Measurements from ENCODE around the gene TMEM134.
A peak's percentile ranks its signal among the peaks of the same experiment; 100 is the strongest.

TMEM134 gene

GRCh38 chr11:67420147-67420645 lies 48.9 kb downstream of the TMEM134 start:
- peaks cover 14 to 18% of the 10 kb centered on the region in 2 donors for H3K4me1 ChIP-seq (ENCODE audit: control insufficient read depth in 2 of 2, insufficient read depth in 2 of 2, low read length in 2 of 2)
- peak overlapping the region; percentile 94 to 95 for H3K27ac ChIP-seq (ENCODE audit: low read depth in 2 of 2, low read length in 2 of 2)

DNA sequence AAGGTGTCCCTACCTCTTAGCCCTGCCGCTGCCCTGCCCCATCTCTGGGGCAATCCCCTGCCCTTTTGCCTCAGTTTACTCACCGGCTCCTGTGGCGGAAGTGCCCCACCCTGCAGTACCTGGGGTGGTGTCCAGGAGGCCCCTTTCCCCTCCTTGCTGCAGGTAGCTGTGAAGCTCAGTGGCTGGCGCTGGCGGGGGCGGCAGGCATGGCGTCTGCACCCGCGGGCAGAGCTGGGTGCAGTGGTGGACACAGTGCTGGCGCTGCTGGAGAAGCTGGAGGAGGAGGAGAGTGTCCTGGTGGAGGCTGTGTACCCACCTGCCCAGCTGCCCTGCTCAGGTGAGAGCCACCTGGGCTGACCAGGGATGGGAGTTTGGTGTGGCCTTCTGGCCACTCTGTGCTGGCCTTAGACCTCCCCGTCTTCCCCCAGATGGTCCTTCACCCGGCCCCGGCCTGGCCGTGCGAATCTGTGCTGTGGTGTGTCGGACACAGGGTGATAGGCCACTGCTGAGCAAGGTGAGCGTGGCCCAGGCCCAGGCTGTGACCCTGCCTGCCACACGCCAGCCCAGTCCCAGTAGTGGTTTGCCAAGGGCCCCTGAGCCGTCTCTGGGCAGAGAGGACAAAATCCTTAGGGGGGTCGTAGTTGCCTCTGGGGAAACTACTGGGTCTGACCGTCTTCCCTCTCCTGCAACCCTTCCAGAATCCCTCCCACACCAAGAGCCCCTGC lies 49.6 kb downstream of the TMEM134 start:
- Histone ChIP-seq H3K27me3 (ENCODE audit: control insufficient read depth in 2 of 2, insufficient read depth in 2 of 2, low read length in 2 of 2) (no peaks in the 10 kb centered on the region), H3K4me1 (ENCODE audit: control insufficient read depth in 2 of 2, insufficient read depth in 2 of 2, low read length in 2 of 2) (peaks cover 17 to 21% of the 10 kb centered on the region in 2 donors), H3K27ac (ENCODE audit: low read depth in 2 of 2, low read length in 2 of 2) (no peak overlapping the region), H3K36me3 (ENCODE audit: control insufficient read depth in 2 of 2, insufficient read depth in 2 of 2, low read length in 2 of 2) (no peaks in the 10 kb centered on the region), H3K9me3 (ENCODE audit: control insufficient read depth in 2 of 2, low read length in 2 of 2) (no peaks in the 10 kb centered on the region), H3K4me3 (ENCODE audit: low read length in 2 of 2) (no peak overlapping the region), H3K9ac (ENCODE audit: low read depth in 1 of 2, low read length in 2 of 2) (no peak overlapping the region)

More at GRCh38 chr11:67420147-67420645, 48.9 kb downstream of the TMEM134 start:
- Histone ChIP-seq H3K4me3 (ENCODE audit: low read length in 2 of 2) (peak overlapping the region; percentile 55 to 78), H3K9me3 (ENCODE audit: control insufficient read depth in 2 of 2, low read length in 2 of 2) (no peaks in the 10 kb centered on the region), H3K27me3 (ENCODE audit: control insufficient read depth in 2 of 2, insufficient read depth in 2 of 2, low read length in 2 of 2) (no peaks in the 10 kb centered on the region), H3K36me3 (ENCODE audit: control insufficient read depth in 2 of 2, insufficient read depth in 2 of 2, low read length in 2 of 2) (no peaks in the 10 kb centered on the region), H3K9ac (ENCODE audit: low read depth in 1 of 2, low read length in 2 of 2) (peak overlapping the region; percentile 60 to 84)

DNA sequence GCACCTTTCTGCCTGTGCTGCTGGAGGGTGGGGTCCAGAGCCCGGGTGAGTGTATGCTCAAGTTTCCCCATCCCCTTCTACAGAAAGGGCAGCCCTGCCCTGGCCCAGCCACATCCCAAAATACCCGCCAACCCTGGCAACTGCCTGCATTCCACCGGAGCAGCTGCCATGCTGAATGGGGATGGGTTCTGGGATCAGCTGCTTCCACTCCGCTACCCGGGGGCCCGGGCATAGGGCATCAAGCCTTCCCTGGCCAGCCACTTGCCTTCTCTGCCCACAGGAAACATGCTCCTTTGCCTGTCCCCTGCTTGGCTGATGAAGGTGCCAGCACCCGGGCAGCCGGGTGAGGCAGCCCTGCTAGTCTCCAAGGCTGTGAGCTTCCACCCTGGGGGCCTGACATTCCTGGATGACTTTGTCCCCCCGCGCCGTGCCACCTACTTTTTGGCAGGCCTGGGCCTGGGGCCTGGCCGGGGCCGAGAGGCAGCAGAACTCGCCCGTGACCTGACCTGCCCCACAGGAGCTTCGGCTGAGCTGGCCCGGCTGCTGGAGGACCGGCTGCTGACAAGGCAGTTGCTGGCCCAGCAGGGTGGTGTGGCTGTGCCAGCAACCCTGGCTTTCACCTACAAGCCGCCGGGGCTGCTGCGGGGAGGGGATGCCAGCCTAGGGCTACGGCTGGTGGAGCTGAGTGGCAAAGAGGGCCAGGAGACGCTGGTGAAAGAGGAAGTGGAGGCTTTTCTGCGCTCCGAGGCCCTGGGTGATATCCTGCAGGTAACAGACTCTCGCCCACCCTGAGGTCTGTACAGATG lies 50.4 kb downstream of the TMEM134 start:
- Histone ChIP-seq H3K4me1 (ENCODE audit: control insufficient read depth in 2 of 2, insufficient read depth in 2 of 2, low read length in 2 of 2) (peaks cover 17 to 21% of the 10 kb centered on the region in 2 donors), H3K27me3 (ENCODE audit: control insufficient read depth in 2 of 2, insufficient read depth in 2 of 2, low read length in 2 of 2) (no peaks in the 10 kb centered on the region), H3K36me3 (ENCODE audit: control insufficient read depth in 2 of 2, insufficient read depth in 2 of 2, low read length in 2 of 2) (no peaks in the 10 kb centered on the region), H3K27ac (ENCODE audit: low read depth in 2 of 2, low read length in 2 of 2) (no peak overlapping the region), H3K9me3 (ENCODE audit: control insufficient read depth in 2 of 2, low read length in 2 of 2) (no peaks in the 10 kb centered on the region), H3K4me3 (ENCODE audit: low read length in 2 of 2) (no peak overlapping the region), H3K9ac (ENCODE audit: low read depth in 1 of 2, low read length in 2 of 2) (no peak overlapping the region)

DNA sequence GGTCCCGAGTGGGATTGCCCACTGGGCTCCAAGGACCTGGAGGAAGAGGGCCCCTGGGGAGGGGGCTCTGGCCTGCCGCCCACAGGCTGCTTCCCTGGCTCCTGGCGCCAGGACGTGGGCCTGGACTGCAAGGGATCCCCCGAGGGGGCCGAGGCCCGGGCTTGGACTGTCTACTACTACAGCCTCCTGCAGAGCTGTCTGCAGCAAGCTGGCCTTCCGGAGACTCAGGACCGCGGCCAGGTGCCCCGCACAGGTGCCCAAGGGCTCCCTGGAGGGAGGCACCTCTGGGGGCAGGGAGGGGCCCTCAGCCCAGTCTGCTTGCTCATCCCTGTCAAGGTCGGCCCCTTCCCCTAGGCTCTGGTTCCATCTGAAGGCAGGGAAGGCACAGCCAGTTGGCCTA lies 51.6 kb downstream of the TMEM134 start:
- no peaks in the 10 kb centered on the region for H3K36me3 ChIP-seq (ENCODE audit: control insufficient read depth in 2 of 2, insufficient read depth in 2 of 2, low read length in 2 of 2)
- H3K27ac ChIP-seq (ENCODE audit: low read depth in 2 of 2, low read length in 2 of 2): peak overlapping the region in 1 of 2 donors; percentile 16
- peaks cover 0 to 6% of the 10 kb centered on the region in 2 donors for H3K27me3 ChIP-seq (ENCODE audit: control insufficient read depth in 2 of 2, insufficient read depth in 2 of 2, low read length in 2 of 2)
- no peak overlapping the region for H3K4me3 ChIP-seq (ENCODE audit: low read length in 2 of 2)
- H3K9me3 ChIP-seq (ENCODE audit: control insufficient read depth in 2 of 2, low read length in 2 of 2): no peaks in the 10 kb centered on the region
- peaks cover 17 to 21% of the 10 kb centered on the region in 2 donors for H3K4me1 ChIP-seq (ENCODE audit: control insufficient read depth in 2 of 2, insufficient read depth in 2 of 2, low read length in 2 of 2)
- no peak overlapping the region for H3K9ac ChIP-seq (ENCODE audit: low read depth in 1 of 2, low read length in 2 of 2)

- Histone ChIP-seq H3K9ac (ENCODE audit: low read depth in 1 of 2, low read length in 2 of 2) (no peak overlapping the region), H3K4me1 (ENCODE audit: control insufficient read depth in 2 of 2, insufficient read depth in 2 of 2, low read length in 2 of 2) (peaks cover 17 to 24% of the 10 kb centered on the region in 2 donors), H3K27ac (ENCODE audit: low read depth in 2 of 2, low read length in 2 of 2) (peak overlapping the region in 1 of 2 donors; percentile 16), H3K4me3 (ENCODE audit: low read length in 2 of 2) (no peak overlapping the region), H3K9me3 (ENCODE audit: control insufficient read depth in 2 of 2, low read length in 2 of 2) (no peaks in the 10 kb centered on the region), H3K36me3 (ENCODE audit: control insufficient read depth in 2 of 2, insufficient read depth in 2 of 2, low read length in 2 of 2) (no peaks in the 10 kb centered on the region), H3K27me3 (ENCODE audit: control insufficient read depth in 2 of 2, insufficient read depth in 2 of 2, low read length in 2 of 2) (peaks cover 0 to 13% of the 10 kb centered on the region in 2 donors)
Measured at GRCh38 chr11:67416416-67417335, 52.4 kb downstream of the TMEM134 start.

GRCh38 chr11:67415501-67416304 lies 53.3 kb downstream of the TMEM134 start, which contains the start of gene CARNS1:
Gene CARNS1 (plus strand): TSS chr11:67415678. CDS start chr11:67416200, 522 bp downstream.
- peaks cover 13 to 22% of the 10 kb centered on the region in 2 donors for H3K4me1 ChIP-seq (ENCODE audit: control insufficient read depth in 2 of 2, insufficient read depth in 2 of 2, low read length in 2 of 2)

DNA sequence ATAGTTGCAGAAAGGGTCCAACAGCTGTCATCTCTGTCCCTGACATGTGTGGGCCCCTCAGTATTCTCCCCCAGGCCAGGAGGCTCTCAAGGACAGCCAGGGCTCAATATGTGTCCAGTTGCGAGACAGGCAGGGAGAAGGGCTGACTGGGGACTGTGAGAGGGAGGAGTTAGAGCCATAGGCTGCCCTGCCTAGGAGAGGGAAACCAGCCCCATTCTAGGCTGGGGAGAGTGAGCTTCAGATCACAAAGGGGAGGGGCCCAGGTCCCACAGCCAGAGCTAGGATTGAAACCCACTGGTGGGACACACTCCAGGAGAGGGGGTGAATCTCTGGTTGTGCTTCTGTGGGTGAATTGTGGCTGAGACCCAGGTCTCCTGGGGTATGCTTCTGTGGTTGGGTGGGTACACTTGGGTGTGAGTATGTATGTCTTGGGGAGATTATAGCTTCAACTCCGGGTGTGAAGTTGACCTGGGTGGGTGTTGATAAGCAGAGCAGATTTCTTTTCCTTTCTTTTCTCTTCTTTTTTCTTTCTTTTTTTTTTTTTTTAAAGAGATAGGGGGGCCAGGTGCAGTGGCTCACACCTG lies 55.7 kb downstream of the TMEM134 start:
- Histone ChIP-seq H3K27me3 (ENCODE audit: control insufficient read depth in 2 of 2, insufficient read depth in 2 of 2, low read length in 2 of 2) (peaks cover 2 to 18% of the 10 kb centered on the region in 2 donors), H3K9ac (ENCODE audit: low read depth in 1 of 2, low read length in 2 of 2) (no peak overlapping the region), H3K4me1 (ENCODE audit: control insufficient read depth in 2 of 2, insufficient read depth in 2 of 2, low read length in 2 of 2) (peaks cover 9 to 22% of the 10 kb centered on the region in 2 donors), H3K36me3 (ENCODE audit: control insufficient read depth in 2 of 2, insufficient read depth in 2 of 2, low read length in 2 of 2) (no peaks in the 10 kb centered on the region), H3K9me3 (ENCODE audit: control insufficient read depth in 2 of 2, low read length in 2 of 2) (no peaks in the 10 kb centered on the region), H3K27ac (ENCODE audit: low read depth in 2 of 2, low read length in 2 of 2) (no peak overlapping the region), H3K4me3 (ENCODE audit: low read length in 2 of 2) (no peak overlapping the region)

More at GRCh38 chr11:67415501-67416304, 53.3 kb downstream of the TMEM134 start, which contains the start of gene CARNS1:
- H3K9me3 ChIP-seq (ENCODE audit: control insufficient read depth in 2 of 2, low read length in 2 of 2): no peaks in the 10 kb centered on the region
- no peak within 1 kb of the TSS for H3K9ac ChIP-seq (ENCODE audit: low read depth in 1 of 2, low read length in 2 of 2)
- peaks cover 2 to 18% of the 10 kb centered on the region in 2 donors for H3K27me3 ChIP-seq (ENCODE audit: control insufficient read depth in 2 of 2, insufficient read depth in 2 of 2, low read length in 2 of 2)
- no peaks in the 10 kb centered on the region for H3K36me3 ChIP-seq (ENCODE audit: control insufficient read depth in 2 of 2, insufficient read depth in 2 of 2, low read length in 2 of 2)
- H3K4me3 ChIP-seq (ENCODE audit: low read length in 2 of 2): peak within 1 kb of the TSS in 1 of 2 donors; percentile 50
- no peak within 1 kb of the TSS for H3K27ac ChIP-seq (ENCODE audit: low read depth in 2 of 2, low read length in 2 of 2)

DNA sequence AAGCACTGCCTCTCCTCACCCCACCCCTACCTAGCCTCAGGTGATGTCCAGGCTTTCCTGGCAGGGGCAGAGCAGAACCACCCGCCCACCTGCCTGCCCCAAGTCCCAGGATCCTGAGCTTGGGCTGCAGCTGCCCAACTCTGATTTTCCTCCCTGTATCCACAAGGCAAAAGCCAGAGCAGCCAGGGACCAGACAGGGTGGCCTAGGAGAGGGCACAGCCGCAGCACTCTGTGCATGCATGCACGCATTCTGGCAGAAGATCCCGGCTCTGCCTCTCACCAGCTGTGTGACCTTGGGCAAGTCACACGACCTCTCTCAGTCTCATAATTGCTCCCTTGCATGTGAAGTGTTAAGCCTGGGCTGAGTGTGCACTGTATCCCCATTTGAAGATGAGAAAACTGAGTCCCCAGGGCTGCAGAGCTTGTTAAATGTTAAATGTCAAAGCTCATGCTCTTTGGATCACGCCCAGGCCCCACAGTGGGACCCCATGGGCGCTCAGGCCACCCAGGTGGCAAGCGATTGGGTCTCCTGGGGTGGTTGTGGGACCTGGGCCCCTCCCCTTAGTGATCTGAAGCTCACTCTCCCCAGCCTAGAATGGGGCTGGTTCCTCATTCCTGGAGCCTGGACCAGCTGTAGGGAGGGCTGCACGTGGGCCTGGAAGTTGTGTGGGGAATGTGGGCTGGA lies 56.4 kb downstream of the TMEM134 start:
- H3K27me3 ChIP-seq (ENCODE audit: control insufficient read depth in 2 of 2, insufficient read depth in 2 of 2, low read length in 2 of 2): peaks cover 2 to 18% of the 10 kb centered on the region in 2 donors
- H3K9me3 ChIP-seq (ENCODE audit: control insufficient read depth in 2 of 2, low read length in 2 of 2): no peaks in the 10 kb centered on the region
- H3K9ac ChIP-seq (ENCODE audit: low read depth in 1 of 2, low read length in 2 of 2): no peak overlapping the region
- peaks cover 9 to 26% of the 10 kb centered on the region in 2 donors for H3K4me1 ChIP-seq (ENCODE audit: control insufficient read depth in 2 of 2, insufficient read depth in 2 of 2, low read length in 2 of 2)
- no peak overlapping the region for H3K4me3 ChIP-seq (ENCODE audit: low read length in 2 of 2)
- no peaks in the 10 kb centered on the region for H3K36me3 ChIP-seq (ENCODE audit: control insufficient read depth in 2 of 2, insufficient read depth in 2 of 2, low read length in 2 of 2)
- H3K27ac ChIP-seq (ENCODE audit: low read depth in 2 of 2, low read length in 2 of 2): no peak overlapping the region
